Fibroblast of mammary gland (primary cell): ENCODE data around the gene CYP2A13.

ENCODE experiments used
- DNase-seq: peaks from one replicate; pipeline ENCODE4 v3.0.0-alpha.2; 2010; ENCODE audit warnings: low read depth
- H3K4me3 ChIP-seq: 2 replicates; pipeline ENCODE4 v1.5.1; 2011; ENCODE audit warnings: low read depth, mild to moderate bottlenecking, low read length, moderate library complexity; ENCODE audit not compliant: control insufficient read depth
- CTCF ChIP-seq: conservative IDR thresholded peaks from 2 replicates; pipeline ENCODE4 v1.5.1; 2011; ENCODE audit warnings: low read depth, low read length, inconsistent platforms; ENCODE audit not compliant: control insufficient read depth, insufficient read depth

CYP2A13 gene

DNA sequence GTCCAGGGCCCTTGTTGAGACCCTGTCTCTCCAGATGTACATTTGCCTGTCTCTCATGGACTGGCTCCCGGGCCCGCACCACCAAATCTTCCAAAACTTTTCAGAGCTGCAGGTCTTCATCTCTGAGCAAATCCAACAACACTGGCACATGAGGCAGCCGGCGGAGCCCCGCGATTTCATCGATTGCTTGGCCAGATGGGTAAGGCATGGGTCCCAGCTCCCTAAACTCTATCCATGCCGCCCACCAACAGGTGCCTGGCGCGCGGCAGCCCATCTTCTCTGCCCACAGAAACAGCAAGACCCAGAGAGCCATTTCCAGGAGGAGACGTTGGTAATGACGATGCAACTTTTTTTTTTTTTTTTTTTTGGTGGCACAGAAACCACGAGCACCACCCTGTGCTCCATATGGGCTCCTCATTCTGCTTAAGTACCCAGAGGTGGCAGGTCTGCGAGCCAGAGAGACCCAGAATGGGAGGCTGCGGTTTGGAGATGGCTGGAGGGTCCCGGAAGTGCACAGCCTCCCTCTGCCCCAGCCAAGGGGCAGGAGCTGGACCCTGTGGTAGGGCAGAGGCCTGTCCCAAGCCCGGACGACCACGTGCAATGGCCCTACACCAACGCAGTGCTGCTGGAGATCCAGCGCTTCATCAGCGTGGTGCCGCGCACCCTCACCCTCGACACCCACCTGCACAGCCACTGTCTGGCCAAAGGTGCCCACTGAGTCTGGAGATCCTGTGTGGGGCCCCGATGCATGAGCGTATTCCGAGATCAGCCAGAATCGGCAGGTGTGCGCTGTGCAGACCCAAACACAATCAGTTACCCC, 48.6 kb downstream of the CYP2A13 start:
- H3K4me3 ChIP-seq = no peak overlapping the region
- no peak for TF ChIP-seq CTCF
- DNase-seq = no peak

- no peak overlapping the region for H3K4me3 ChIP-seq
- TF ChIP-seq CTCF = peak; percentile 92
- DNase-seq = peak; percentile 82
These were observed 56.2 kb downstream of the CYP2A13 start for GRCh38 chr19:41144403-41144802.
